Activated B cell treated with CpG ODN at 0.5 μM for 24 hours (primary cell): Measurements from ENCODE around the gene SEMA6B. TPM values are rescaled to one million over a fixed set of nuclear protein-coding genes. Genes with fewer than 3 reads are reported as not detected.

Experiments used
- ATAC-seq: fragments of 200-7000 bp; cut with Tn5 transposase; one replicate; pipeline ENCODE4 v1.10.0; 2021; ENCODE audit warnings: low read depth, mild to moderate bottlenecking, moderate library complexity
- CTCF ChIA-PET: fragments of 350-600 bp; sonication (Branson Sonifier 250); formaldehyde crosslinking; loops from one replicate; lab custom pipeline; 2021; ENCODE audit warnings: antibody characterized with exemption; lab: Charles Lee
- POLR2A ChIA-PET: fragments of 350-600 bp; sonication (Branson Sonifier 250); formaldehyde crosslinking; loops from one replicate; lab custom pipeline; 2021; ENCODE audit warnings: antibody characterized with exemption; lab: Charles Lee
- DNase-seq: peaks from one replicate; pipeline ENCODE4 v3.0.0; 2022
- H3K27ac Mint-ChIP-seq: one replicate; pipeline ENCODE4 v1.8.0; 2020; ENCODE audit warnings: mixed read lengths
- H3K27me3 Mint-ChIP-seq: one replicate; pipeline ENCODE4 v1.8.0; 2021; ENCODE audit warnings: mixed read lengths
- H3K36me3 Mint-ChIP-seq: one replicate; pipeline ENCODE4 v1.8.0; 2021; ENCODE audit warnings: low read depth, mixed read lengths
- H3K4me1 Mint-ChIP-seq: one replicate; pipeline ENCODE4 v1.8.0; 2021; ENCODE audit warnings: mixed read lengths
- H3K4me3 Mint-ChIP-seq: one replicate; pipeline ENCODE4 v1.8.0; 2020; ENCODE audit warnings: mild to moderate bottlenecking, mixed read lengths
- H3K9me3 Mint-ChIP-seq: one replicate; pipeline ENCODE4 v1.8.0; 2020; ENCODE audit warnings: mixed read lengths
- intact Hi-C: fragments of 100-400 bp; cut with micrococcal nuclease; formaldehyde crosslinking; loops from one replicate; pipeline ENCODE4 v1.15.1; 2024
- total RNA-seq: library from RNA; stranded (reverse); gene quantifications from 2 replicates; pipeline ENCODE4 v1.2.3, GENCODE V29; 2022
- TF ChIP-seq, protein P1 (sequence below): fragments of 200-600 bp; IDR thresholded peaks from one replicate; pipeline ENCODE4 v1.8.0; 2022; ENCODE audit warnings: antibody characterized with exemption, mild to moderate bottlenecking

The SEMA6B gene
- total RNA-seq, 1 donor from 2014 or later, result 0.11 TPM

DNA sequence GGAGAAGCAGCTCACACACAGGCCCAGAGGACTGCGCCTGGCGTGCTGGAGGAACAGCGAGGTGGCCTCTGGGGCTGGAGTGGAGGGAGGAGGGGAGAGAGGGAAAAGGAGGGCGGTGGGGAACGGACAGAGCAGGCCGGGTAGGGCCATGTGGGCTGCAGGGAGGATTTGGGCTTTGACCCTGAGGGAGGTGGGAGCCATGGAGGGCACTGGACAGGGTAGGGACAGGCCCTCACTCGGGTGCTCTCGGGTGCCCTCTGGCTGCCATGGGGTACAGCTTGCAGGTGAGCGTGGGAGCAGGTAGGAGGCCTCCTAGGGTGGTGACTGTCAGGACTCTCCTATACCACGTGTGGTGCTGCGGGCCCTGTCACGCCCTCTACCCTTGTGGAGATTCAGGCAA is 64.0 kb downstream of the SEMA6B start:
- ChIA-PET POLR2A (no interaction called here), CTCF (no interaction called here)
- Mint-ChIP-seq H3K4me3 (no peak overlapping the region), H3K27ac (no peak overlapping the region), H3K9me3 (no peaks in the 10 kb centered on the region), H3K27me3 (no peaks in the 10 kb centered on the region), H3K36me3 (peaks cover 46% of the 10 kb centered on the region), H3K4me1 (no peaks in the 10 kb centered on the region)
- TF ChIP-seq, protein P1, sequence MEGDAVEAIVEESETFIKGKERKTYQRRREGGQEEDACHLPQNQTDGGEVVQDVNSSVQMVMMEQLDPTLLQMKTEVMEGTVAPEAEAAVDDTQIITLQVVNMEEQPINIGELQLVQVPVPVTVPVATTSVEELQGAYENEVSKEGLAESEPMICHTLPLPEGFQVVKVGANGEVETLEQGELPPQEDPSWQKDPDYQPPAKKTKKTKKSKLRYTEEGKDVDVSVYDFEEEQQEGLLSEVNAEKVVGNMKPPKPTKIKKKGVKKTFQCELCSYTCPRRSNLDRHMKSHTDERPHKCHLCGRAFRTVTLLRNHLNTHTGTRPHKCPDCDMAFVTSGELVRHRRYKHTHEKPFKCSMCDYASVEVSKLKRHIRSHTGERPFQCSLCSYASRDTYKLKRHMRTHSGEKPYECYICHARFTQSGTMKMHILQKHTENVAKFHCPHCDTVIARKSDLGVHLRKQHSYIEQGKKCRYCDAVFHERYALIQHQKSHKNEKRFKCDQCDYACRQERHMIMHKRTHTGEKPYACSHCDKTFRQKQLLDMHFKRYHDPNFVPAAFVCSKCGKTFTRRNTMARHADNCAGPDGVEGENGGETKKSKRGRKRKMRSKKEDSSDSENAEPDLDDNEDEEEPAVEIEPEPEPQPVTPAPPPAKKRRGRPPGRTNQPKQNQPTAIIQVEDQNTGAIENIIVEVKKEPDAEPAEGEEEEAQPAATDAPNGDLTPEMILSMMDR, result no peak
- intact Hi-C loops, result no loop called here
- ATAC-seq (no peak), DNase-seq (no peak)

DNA sequence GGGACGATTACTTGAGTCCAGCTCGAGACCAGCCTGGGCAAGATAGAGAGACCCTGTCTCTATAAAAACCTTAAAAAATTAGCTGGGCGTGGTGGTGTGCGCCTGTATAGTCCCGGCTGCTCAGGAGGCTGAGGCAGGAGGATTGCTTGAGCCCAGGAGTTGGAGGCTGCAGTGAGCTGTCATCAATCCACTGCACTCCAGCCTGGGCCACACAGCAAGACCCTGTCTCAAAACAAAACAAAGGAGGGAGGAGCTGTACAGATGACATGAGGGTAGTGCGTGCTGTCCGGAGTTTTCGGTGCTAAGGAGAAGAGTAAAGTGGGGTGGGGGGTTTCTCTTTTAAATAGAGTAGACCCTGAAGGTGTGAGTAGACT is 64.8 kb downstream of the SEMA6B start:
- no peak for DNase-seq

DNA sequence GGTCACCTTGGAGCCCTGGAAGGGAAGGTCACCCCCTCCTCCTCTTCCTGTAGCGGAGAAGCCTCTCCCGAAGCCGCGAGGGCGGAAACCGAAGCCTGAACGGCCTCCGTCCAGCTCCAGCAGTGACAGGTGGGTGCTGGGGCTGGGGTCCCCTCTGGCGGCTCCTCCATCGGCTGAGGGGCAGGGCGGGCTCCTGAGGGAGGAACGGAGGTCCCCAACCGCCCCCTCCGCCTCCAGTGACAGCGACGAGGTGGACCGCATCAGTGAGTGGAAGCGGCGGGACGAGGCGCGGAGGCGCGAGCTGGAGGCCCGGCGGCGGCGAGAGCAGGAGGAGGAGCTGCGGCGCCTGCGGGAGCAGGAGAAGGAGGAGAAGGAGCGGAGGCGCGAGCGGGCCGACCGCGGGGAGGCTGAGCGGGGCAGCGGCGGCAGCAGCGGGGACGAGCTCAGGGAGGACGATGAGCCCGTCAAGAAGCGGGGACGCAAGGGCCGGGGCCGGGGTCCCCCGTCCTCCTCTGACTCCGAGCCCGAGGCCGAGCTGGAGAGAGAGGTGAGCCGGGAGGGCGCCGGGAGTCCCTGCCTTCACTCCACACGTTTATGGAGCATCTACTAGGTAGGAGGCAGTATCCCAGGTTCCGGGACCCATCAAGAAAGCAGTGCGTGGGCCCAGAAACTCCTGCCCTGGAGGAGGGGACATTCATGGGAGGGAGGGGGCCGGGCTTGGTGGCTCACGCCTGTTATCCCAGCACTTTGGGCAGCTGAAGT is 65.4 kb downstream of the SEMA6B start:
- TF ChIP-seq, protein P1, result no peak
- Mint-ChIP-seq H3K36me3 (peaks cover 49% of the 10 kb centered on the region), H3K4me1 (no peaks in the 10 kb centered on the region), H3K9me3 (no peaks in the 10 kb centered on the region), H3K27me3 (no peaks in the 10 kb centered on the region), H3K4me3 (no peak overlapping the region), H3K27ac (no peak overlapping the region)
- no peak for DNase-seq
- intact Hi-C loops, result no loop called here
- ATAC-seq, result no peak
- ChIA-PET CTCF (no interaction called here), POLR2A (no interaction called here)

More for the DNA sequence above, 64.8 kb downstream of the SEMA6B start:
- Mint-ChIP-seq H3K27me3 (no peaks in the 10 kb centered on the region), H3K4me1 (no peaks in the 10 kb centered on the region), H3K9me3 (no peaks in the 10 kb centered on the region), H3K27ac (no peak overlapping the region), H3K4me3 (no peak overlapping the region), H3K36me3 (peaks cover 49% of the 10 kb centered on the region)
- no peak for ATAC-seq
- intact Hi-C loops, result no loop called here
- CTCF ChIA-PET, result no interaction called here
- TF ChIP-seq, protein P1, result no peak
- POLR2A ChIA-PET, result no interaction called here

DNA sequence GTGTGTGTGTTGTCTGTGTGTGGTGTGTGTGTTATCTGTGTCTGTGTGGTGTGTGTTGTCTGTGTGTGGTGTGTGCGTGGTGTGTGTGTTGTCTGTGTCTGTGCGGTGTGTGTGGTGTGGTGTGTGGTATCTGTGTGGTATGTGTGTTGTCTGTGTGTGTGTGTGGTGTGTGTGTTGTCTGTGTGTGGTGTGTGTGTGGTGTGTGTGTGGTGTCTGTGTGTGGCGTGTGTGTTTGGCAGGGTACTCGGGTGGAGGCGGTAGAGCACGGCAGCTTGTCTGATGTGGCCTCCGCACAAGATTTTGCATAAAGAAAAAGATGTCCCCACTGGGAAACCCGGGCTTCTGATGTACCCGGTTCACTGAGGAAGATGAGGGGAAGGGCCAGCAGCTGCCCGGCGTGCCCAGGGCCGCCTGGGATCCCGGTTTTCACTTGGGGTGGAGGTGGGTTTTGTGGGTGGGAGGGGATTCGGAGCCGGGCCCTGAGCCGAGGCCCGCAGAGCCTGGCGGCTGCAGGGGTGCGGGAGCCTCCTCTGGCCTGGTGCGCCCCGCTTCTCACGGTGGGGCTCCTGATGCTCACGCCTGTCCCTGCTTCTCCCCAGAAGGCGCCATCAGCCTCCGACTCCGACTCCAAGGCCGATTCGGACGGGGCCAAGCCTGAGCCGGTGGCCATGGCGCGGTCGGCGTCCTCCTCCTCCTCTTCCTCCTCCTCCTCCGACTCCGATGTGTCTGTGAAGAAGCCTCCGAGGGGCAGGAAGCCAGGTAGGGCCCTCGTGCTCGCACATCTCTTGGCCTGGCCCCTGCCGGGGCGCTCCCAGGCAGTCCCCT is 66.2 kb downstream of the SEMA6B start:
- POLR2A ChIA-PET, result interaction anchor here (0.6 kb wide), 1 partner anchor 58 kb away, joined by 3 read pairs; no protein-coding TSS in a partner anchor
- Mint-ChIP-seq H3K36me3 (peaks cover 52% of the 10 kb centered on the region), H3K27me3 (no peaks in the 10 kb centered on the region)

More for the DNA sequence above, 66.2 kb downstream of the SEMA6B start:
- no peak for DNase-seq
- no peak for ATAC-seq
- intact Hi-C loops, result no loop called here
- TF ChIP-seq, protein P1, result no peak
- CTCF ChIA-PET, result no interaction called here
- Mint-ChIP-seq H3K4me1 (no peaks in the 10 kb centered on the region), H3K4me3 (no peak overlapping the region), H3K9me3 (no peaks in the 10 kb centered on the region), H3K27ac (no peak overlapping the region)

Other genes starting within 250 kb of the SEMA6B start
- 1.1 and 1.3 TPM in 2 replicates for gene STAP2, start 220.9 kb downstream of the SEMA6B start, total RNA-seq
- gene MPND, start 216.1 kb downstream of the SEMA6B start, total RNA-seq, result 25.2 and 29.8 TPM in 2 replicates
- gene SH3GL1, start 159.1 kb downstream of the SEMA6B start, total RNA-seq, result 33.8 and 43.7 TPM in 2 replicates
- 13.9 and 19.2 TPM in 2 replicates for gene CHAF1A, start 157.0 kb downstream of the SEMA6B start, total RNA-seq
- gene UBXN6, start 101.9 kb downstream of the SEMA6B start, total RNA-seq, result 54.3 and 58.2 TPM in 2 replicates
- gene HDGFL2, start 87.4 kb downstream of the SEMA6B start, total RNA-seq, result 44.9 and 49.7 TPM in 2 replicates
- gene PLIN4, start 41.2 kb downstream of the SEMA6B start, total RNA-seq, result not detected in 2 replicates
- gene PLIN5, start 24.5 kb downstream of the SEMA6B start, total RNA-seq, result 0.17 and 0.33 TPM in 2 replicates
- 0.42 and 2.0 TPM in 2 replicates for gene LRG1, start 19.6 kb downstream of the SEMA6B start, total RNA-seq
- gene TNFAIP8L1, start 79.8 kb upstream of the SEMA6B start, total RNA-seq, result 13.2 and 15.5 TPM in 2 replicates
- gene MYDGF, start 110.7 kb upstream of the SEMA6B start, total RNA-seq, result 30.9 and 31.6 TPM in 2 replicates
- gene DPP9, start 164.2 kb upstream of the SEMA6B start, total RNA-seq, result 85.7 and 111 TPM in 2 replicates
- 16.7 and 17.9 TPM in 2 replicates for gene FEM1A, start 232.1 kb upstream of the SEMA6B start, total RNA-seq